Measurements from ENCODE around the gene DEFB129.

GRCh38 chr20:217266-217665 lies 9.8 kb upstream of the DEFB129 start:
- TF ChIP-seq, protein P1, sequence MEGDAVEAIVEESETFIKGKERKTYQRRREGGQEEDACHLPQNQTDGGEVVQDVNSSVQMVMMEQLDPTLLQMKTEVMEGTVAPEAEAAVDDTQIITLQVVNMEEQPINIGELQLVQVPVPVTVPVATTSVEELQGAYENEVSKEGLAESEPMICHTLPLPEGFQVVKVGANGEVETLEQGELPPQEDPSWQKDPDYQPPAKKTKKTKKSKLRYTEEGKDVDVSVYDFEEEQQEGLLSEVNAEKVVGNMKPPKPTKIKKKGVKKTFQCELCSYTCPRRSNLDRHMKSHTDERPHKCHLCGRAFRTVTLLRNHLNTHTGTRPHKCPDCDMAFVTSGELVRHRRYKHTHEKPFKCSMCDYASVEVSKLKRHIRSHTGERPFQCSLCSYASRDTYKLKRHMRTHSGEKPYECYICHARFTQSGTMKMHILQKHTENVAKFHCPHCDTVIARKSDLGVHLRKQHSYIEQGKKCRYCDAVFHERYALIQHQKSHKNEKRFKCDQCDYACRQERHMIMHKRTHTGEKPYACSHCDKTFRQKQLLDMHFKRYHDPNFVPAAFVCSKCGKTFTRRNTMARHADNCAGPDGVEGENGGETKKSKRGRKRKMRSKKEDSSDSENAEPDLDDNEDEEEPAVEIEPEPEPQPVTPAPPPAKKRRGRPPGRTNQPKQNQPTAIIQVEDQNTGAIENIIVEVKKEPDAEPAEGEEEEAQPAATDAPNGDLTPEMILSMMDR (IDR thresholded peaks at IDR 0.05) = no peak
- TF ChIP-seq POLR2A (IDR thresholded peaks at IDR 0.05) = no peak
